Esophagus muscularis mucosa (tissue), 4 donors: ENCODE data around the gene ST7.

Source experiments
- CTCF ChIP-seq, 3 experiments: fragments of 200-600 bp in 2 of 3; fragments of 450-650 bp in 1 of 3; sonication (generic) in 2 of 3; IDR thresholded peaks; one replicate each; pipeline ENCODE4 v1.5.1; 2017 to 2019; ENCODE audit warnings: antibody characterized with exemption in 3 of 3, mild to moderate bottlenecking in 2 of 3, moderate library complexity in 1 of 3
- EP300 ChIP-seq: sonication (generic); formaldehyde crosslinking; IDR thresholded peaks from one replicate; pipeline ENCODE4 v1.6.1; 2017; ENCODE audit warnings: antibody characterized with exemption
- POLR2A ChIP-seq: fragments of 450-650 bp; IDR thresholded peaks from one replicate; pipeline ENCODE4 v1.6.1; 2017; ENCODE audit warnings: antibody characterized with exemption, moderate library complexity, mild to moderate bottlenecking, low read depth

- TF ChIP-seq CTCF (IDR thresholded peaks at IDR 0.05) (no peak), POLR2A (no peak), EP300 (no peak)
These were observed 273.8 kb downstream of the ST7 start for GRCh38 chr7:117227091-117227490.
